Activated naive CD8-positive, alpha-beta T cell treated with anti-CD3 and anti-CD28 coated beads, Interleukin-2, amount 10 ng/mL, durations not matched to agents 7 days and 5 days (primary cell): Measurements from ENCODE around the gene PPP1CA. TPM values are rescaled to one million over a fixed set of nuclear protein-coding genes. Genes with fewer than 3 reads are reported as not detected.
A peak's percentile ranks its signal among the peaks of the same experiment; 100 is the strongest.

Experiments used
- ATAC-seq: fragments of 150-1000 bp; cut with Tn5 transposase; one replicate; pipeline ENCODE4 v1.10.0; 2021; ENCODE audit warnings: low read depth, moderate library complexity
- POLR2A ChIA-PET: fragments of 350-600 bp; sonication (Branson Sonifier 250); formaldehyde crosslinking; loops from one replicate; lab custom pipeline; 2021; ENCODE audit warnings: antibody characterized with exemption; lab: Charles Lee
- DNase-seq: peaks from one replicate; pipeline ENCODE4 v3.0.0; 2021
- H3K27ac Mint-ChIP-seq: one replicate; pipeline ENCODE4 v1.8.0; 2022; ENCODE audit warnings: mild to moderate bottlenecking, mixed read lengths
- H3K27me3 Mint-ChIP-seq: one replicate; pipeline ENCODE4 v1.8.0; 2022; ENCODE audit warnings: mild to moderate bottlenecking, moderate library complexity, mixed read lengths
- H3K36me3 Mint-ChIP-seq: one replicate; pipeline ENCODE4 v1.8.0; 2021; ENCODE audit warnings: mild to moderate bottlenecking, mixed read lengths
- H3K4me1 Mint-ChIP-seq: one replicate; pipeline ENCODE4 v1.8.0; 2021; ENCODE audit warnings: mixed read lengths
- H3K4me3 Mint-ChIP-seq: one replicate; pipeline ENCODE4 v1.8.0; 2022; ENCODE audit warnings: mild to moderate bottlenecking, moderate library complexity, mixed read lengths
- H3K9me3 Mint-ChIP-seq: one replicate; pipeline ENCODE4 v1.8.0; 2021; ENCODE audit warnings: mixed read lengths
- total RNA-seq, 2 experiments: library from RNA; stranded (reverse); gene quantifications; one replicate each; pipeline ENCODE4 v1.2.3, GENCODE V29; 2021

PPP1CA gene
- total RNA-seq, 2 experiments from 2014 or later, result 290 to 311 TPM

GRCh38 chr11:67438158-67438902, 36.7 kb upstream of the PPP1CA start:
- ATAC-seq (peak; percentile 43), DNase-seq (peak; percentile 86)
- POLR2A ChIA-PET, result interaction anchor here (0.6 to 16.3 kb wide), 25 partner anchors 7 to 210 kb away, joined by 3 to 491 read pairs (median 8); partner anchors contain the start of genes AIP, ANKRD13D, CABP4 and CARNS1
- Mint-ChIP-seq H3K27ac (peak overlapping the region; percentile 96), H3K4me3 (peak overlapping the region; percentile 98), H3K9me3 (no peaks in the 10 kb centered on the region), H3K27me3 (no peaks in the 10 kb centered on the region), H3K36me3 (peaks cover 29% of the 10 kb centered on the region), H3K4me1 (peaks cover 35% of the 10 kb centered on the region)

- Mint-ChIP-seq H3K4me1 (peaks cover 38% of the 10 kb centered on the region), H3K27me3 (no peaks in the 10 kb centered on the region), H3K4me3 (peak overlapping the region; percentile 98), H3K36me3 (peaks cover 29% of the 10 kb centered on the region), H3K9me3 (no peaks in the 10 kb centered on the region), H3K27ac (peak overlapping the region; percentile 96)
- POLR2A ChIA-PET, result interaction anchor here (0.7 to 16.3 kb wide), 25 partner anchors 8 to 211 kb away, joined by 3 to 491 read pairs (median 8); partner anchors contain the start of genes AIP, ANKRD13D, CABP4 and CARNS1
- DNase-seq (no peak), ATAC-seq (no peak)
These were observed 36.1 kb upstream of the PPP1CA start for GRCh38 chr11:67437809-67438157.

GRCh38 chr11:67437082-67437808, 35.6 kb upstream of the PPP1CA start, which contains the start of gene PTPRCAP:
PTPRCAP (minus strand) TSS chr11:67437682; CDS start chr11:67437619, 63 bp downstream.
- Mint-ChIP-seq H3K27ac (peak within 1 kb of the TSS; percentile 96), H3K4me1 (peaks cover 40% of the 10 kb centered on the region), H3K36me3 (peaks cover 30% of the 10 kb centered on the region), H3K9me3 (no peaks in the 10 kb centered on the region), H3K27me3 (no peaks in the 10 kb centered on the region), H3K4me3 (peak within 1 kb of the TSS; percentile 98)
- POLR2A ChIA-PET, result interaction anchor here (0.6 to 16.3 kb wide), 30 partner anchors 8 to 212 kb away, joined by 3 to 491 read pairs (median 8); partner anchors contain the start of genes AIP, ANKRD13D, CABP4 and CARNS1
- DNase-seq (peak; percentile 85), ATAC-seq (peak; percentile 46)

GRCh38 chr11:67436459-67437081, 34.9 kb upstream of the PPP1CA start:
- peaks cover 37% of the 10 kb centered on the region for H3K36me3 Mint-ChIP-seq
- H3K4me1 Mint-ChIP-seq, result peaks cover 47% of the 10 kb centered on the region
- H3K9me3 Mint-ChIP-seq, result no peaks in the 10 kb centered on the region
- ATAC-seq (peak; percentile 40), DNase-seq (peak; percentile 79)
- H3K27me3 Mint-ChIP-seq, result no peaks in the 10 kb centered on the region
- H3K4me3 Mint-ChIP-seq, result peak overlapping the region; percentile 98
- peak overlapping the region; percentile 96 for H3K27ac Mint-ChIP-seq
- POLR2A ChIA-PET, result interaction anchor here (0.6 to 16.3 kb wide), 24 partner anchors 8 to 213 kb away, joined by 3 to 491 read pairs (median 9); partner anchors contain the start of genes ACY3, AIP, CABP4 and CARNS1

- no peaks in the 10 kb centered on the region for H3K9me3 Mint-ChIP-seq
- DNase-seq (peak; percentile 56), ATAC-seq (peak; percentile 4)
- H3K4me1 Mint-ChIP-seq, result peaks cover 45% of the 10 kb centered on the region
- peak overlapping the region; percentile 96 for H3K27ac Mint-ChIP-seq
- H3K36me3 Mint-ChIP-seq, result peaks cover 37% of the 10 kb centered on the region
- POLR2A ChIA-PET, result interaction anchor here (0.5 to 16.3 kb wide), 17 partner anchors 7 to 214 kb away, joined by 3 to 491 read pairs (median 32); partner anchors contain the start of genes ACY3, AIP, CARNS1 and PITPNM1
- H3K4me3 Mint-ChIP-seq, result peak overlapping the region; percentile 98
- no peaks in the 10 kb centered on the region for H3K27me3 Mint-ChIP-seq
These were observed 34.2 kb upstream of the PPP1CA start for GRCh38 chr11:67435727-67436458.

- POLR2A ChIA-PET, result interaction anchor here (0.5 to 16.3 kb wide), 14 partner anchors 8 to 82 kb away, joined by 3 to 491 read pairs (median 14); partner anchors contain the start of genes AIP, CARNS1, CLCF1 and CORO1B
- peaks cover 40% of the 10 kb centered on the region for H3K36me3 Mint-ChIP-seq
- H3K27me3 Mint-ChIP-seq, result no peaks in the 10 kb centered on the region
- peak overlapping the region; percentile 89 for H3K27ac Mint-ChIP-seq
- DNase-seq (peak; percentile 52), ATAC-seq (no peak)
- H3K4me3 Mint-ChIP-seq, result peak overlapping the region; percentile 98
- H3K9me3 Mint-ChIP-seq, result no peaks in the 10 kb centered on the region
- H3K4me1 Mint-ChIP-seq, result peaks cover 44% of the 10 kb centered on the region
These were observed 33.5 kb upstream of the PPP1CA start for GRCh38 chr11:67435031-67435726.

GRCh38 chr11:67434395-67434881, 32.8 kb upstream of the PPP1CA start:
- POLR2A ChIA-PET, result interaction anchor here (0.7 to 16.3 kb wide), 8 partner anchors 9 to 61 kb away, joined by 3 to 491 read pairs (median 4); partner anchors contain the start of genes CARNS1, CLCF1, CORO1B and PPP1CA
- Mint-ChIP-seq H3K4me1 (peaks cover 41% of the 10 kb centered on the region), H3K4me3 (peak overlapping the region; percentile 98), H3K36me3 (peaks cover 37% of the 10 kb centered on the region), H3K27ac (peak overlapping the region; percentile 78), H3K9me3 (no peaks in the 10 kb centered on the region), H3K27me3 (no peaks in the 10 kb centered on the region)
- DNase-seq (no peak), ATAC-seq (no peak)

GRCh38 chr11:67433536-67434394, 32.1 kb upstream of the PPP1CA start:
- peak; percentile 53 for DNase-seq
- ATAC-seq, result no peak
- Mint-ChIP-seq H3K27me3 (no peaks in the 10 kb centered on the region), H3K9me3 (no peaks in the 10 kb centered on the region), H3K4me1 (peaks cover 37% of the 10 kb centered on the region), H3K27ac (peak overlapping the region; percentile 78), H3K36me3 (peaks cover 32% of the 10 kb centered on the region), H3K4me3 (peak overlapping the region; percentile 98)
- POLR2A ChIA-PET, result interaction anchor here (1.0 to 16.3 kb wide), 7 partner anchors 9 to 52 kb away, joined by 3 to 491 read pairs (median 4); partner anchors contain the start of genes CARNS1, CORO1B, PPP1CA and TBC1D10C

GRCh38 chr11:67432655-67433349, 31.1 kb upstream of the PPP1CA start:
- Mint-ChIP-seq H3K36me3 (peaks cover 30% of the 10 kb centered on the region), H3K4me1 (peaks cover 36% of the 10 kb centered on the region), H3K9me3 (no peaks in the 10 kb centered on the region), H3K27ac (peak overlapping the region; percentile 78), H3K4me3 (peak overlapping the region; percentile 19), H3K27me3 (no peaks in the 10 kb centered on the region)
- DNase-seq, result peak; percentile 51
- ATAC-seq, result no peak
- POLR2A ChIA-PET, result interaction anchor here (0.5 to 16.3 kb wide), 7 partner anchors 14 to 53 kb away, joined by 3 to 491 read pairs (median 4); partner anchors contain the start of genes CARNS1, PPP1CA and TBC1D10C
